Right atrium auricular region (tissue), 2 donors: ENCODE data around the gene HTRA2. TPM values are rescaled to one million over a fixed set of nuclear protein-coding genes. Genes with fewer than 3 reads are reported as not detected.

Experiments used
- DNase-seq: peaks from one replicate; pipeline ENCODE4 v3.0.0-alpha.2; 2019; ENCODE audit warnings: low spot score
- H3K27ac ChIP-seq, 2 donors: fragments of 200-600 bp; sonication (generic); 1 replicate in 1 of 2; 2 replicates in 1 of 2; pipeline ENCODE4 v1.5.1; 2016 to 2019
- H3K27me3 ChIP-seq, 2 donors: fragments of 200-600 bp; sonication (generic); one replicate each; pipeline versions ENCODE4 v1.5.1 to v1.6.0; 2017 to 2019
- H3K36me3 ChIP-seq: fragments of 200-600 bp; sonication (generic); one replicate; pipeline ENCODE4 v1.5.1; 2016
- H3K4me1 ChIP-seq, 2 donors: fragments of 200-600 bp; sonication (generic); one replicate each; pipeline versions ENCODE4 v1.5.1 to v1.6.0; 2017 to 2019
- H3K4me3 ChIP-seq, 2 donors: fragments of 200-600 bp; sonication (generic); 1 replicate in 1 of 2; 2 replicates in 1 of 2; pipeline ENCODE4 v1.5.1; 2017 to 2019; ENCODE audit warnings: mild to moderate bottlenecking in 1 of 2, moderate library complexity in 1 of 2
- H3K9me3 ChIP-seq, 2 donors: fragments of 200-600 bp; sonication (generic); one replicate each; pipeline ENCODE4 v1.5.1; 2019
- CTCF ChIP-seq, 2 donors: fragments of 200-600 bp; sonication (generic); IDR thresholded peaks; one replicate each; pipeline ENCODE4 v1.5.1; 2019; ENCODE audit warnings: antibody characterized with exemption in 2 of 2
- total RNA-seq, 2 donors: library from RNA; depleted of rRNA; stranded (reverse); fragments of >200 nt; gene quantifications; one replicate each; pipeline ENCODE4 v1.1.0, GENCODE V29; 2016

The HTRA2 gene
- total RNA-seq, 2 donors from 2014 or later, result 16.0 to 27.3 TPM

DNA sequence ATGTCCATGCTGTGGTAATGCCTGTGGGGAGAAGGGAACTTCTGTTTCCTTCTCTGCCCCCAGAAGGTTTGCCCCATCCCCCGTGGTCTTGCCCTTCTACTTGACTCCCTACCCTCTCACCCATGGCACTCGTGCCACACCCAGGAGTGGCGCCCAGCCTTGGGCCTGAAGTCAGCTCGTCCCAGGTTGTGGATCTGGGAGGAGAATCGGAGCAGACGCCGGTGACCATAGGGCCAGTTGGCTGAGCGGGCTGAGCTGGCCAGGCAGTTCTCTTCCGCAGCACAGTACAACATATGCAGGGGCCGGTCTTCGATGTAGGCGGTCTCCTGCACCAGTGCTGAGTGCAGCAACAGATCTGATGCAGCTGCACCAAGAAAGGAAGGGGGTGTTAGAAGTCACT, 4.7 kb downstream of the HTRA2 start:
- no peak overlapping the region for H3K4me3 ChIP-seq
- no peaks in the 10 kb centered on the region for H3K9me3 ChIP-seq
- peaks cover 15% of the 10 kb centered on the region for H3K36me3 ChIP-seq
- DNase-seq, result no peak
- no peak overlapping the region for H3K27ac ChIP-seq
- H3K27me3 ChIP-seq, result no peaks in the 10 kb centered on the region
- no peak for TF ChIP-seq CTCF (IDR thresholded peaks at IDR 0.05)
- H3K4me1 ChIP-seq, result peaks cover 0 to 15% of the 10 kb centered on the region in 2 donors

DNA sequence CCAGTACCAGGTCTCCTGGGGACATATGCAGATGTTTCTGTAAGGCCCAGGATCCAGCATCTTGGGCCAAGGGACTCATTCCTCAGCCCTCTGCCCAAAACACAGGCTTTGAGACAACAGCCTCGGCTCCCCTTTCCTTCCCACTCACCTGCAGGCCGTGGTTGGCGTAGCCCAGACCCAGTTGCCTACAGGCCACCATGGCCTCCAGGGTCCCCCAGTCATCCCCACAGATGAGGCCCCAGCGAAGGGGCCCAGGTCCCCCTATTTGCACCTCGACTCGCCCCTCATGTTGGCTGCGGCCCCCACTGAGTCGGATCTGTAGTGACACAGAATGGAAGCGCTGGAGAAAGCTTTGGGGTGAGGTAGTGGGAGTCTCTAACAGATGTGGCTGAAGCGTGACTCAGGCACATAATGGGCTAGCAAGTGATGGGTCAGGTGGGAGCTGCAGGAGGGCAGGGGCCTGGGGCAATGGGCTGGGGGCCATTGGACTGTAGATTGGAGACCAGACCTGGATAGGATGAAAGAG, 5.8 kb downstream of the HTRA2 start:
- TF ChIP-seq CTCF (IDR thresholded peaks at IDR 0.05), result no peak
- H3K27ac ChIP-seq, result no peak overlapping the region
- H3K9me3 ChIP-seq, result no peaks in the 10 kb centered on the region
- H3K27me3 ChIP-seq, result no peaks in the 10 kb centered on the region
- H3K36me3 ChIP-seq, result peaks cover 15% of the 10 kb centered on the region
- H3K4me3 ChIP-seq, result no peak overlapping the region
- no peak for DNase-seq
- peaks cover 0 to 15% of the 10 kb centered on the region in 2 donors for H3K4me1 ChIP-seq

- TF ChIP-seq CTCF (IDR thresholded peaks at IDR 0.05), result no peak
- H3K27me3 ChIP-seq, result no peaks in the 10 kb centered on the region
- DNase-seq, result no peak
Observed at GRCh38 chr2:74536166-74536950, 6.6 kb downstream of the HTRA2 start.

DNA sequence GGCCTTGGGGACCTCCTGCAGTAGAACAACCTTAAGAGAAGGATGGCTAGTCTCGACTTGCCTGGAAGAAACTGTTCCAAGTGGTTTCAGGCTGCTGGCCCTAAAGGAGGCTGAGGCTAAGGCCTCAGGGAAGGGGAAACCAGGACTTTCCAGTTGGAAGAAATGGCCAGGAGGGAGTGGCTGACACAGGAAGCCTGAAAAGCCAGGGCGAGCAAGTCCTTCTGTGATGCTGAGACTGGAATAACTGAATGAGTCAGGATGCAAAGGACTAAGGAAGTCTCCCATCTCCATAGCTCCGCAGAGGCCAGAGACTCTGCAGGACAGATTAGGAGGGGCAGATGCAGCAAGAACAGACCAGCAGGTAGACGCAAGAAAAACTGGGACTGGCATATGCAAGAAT, 7.4 kb downstream of the HTRA2 start:
- no peak for DNase-seq
- TF ChIP-seq CTCF (IDR thresholded peaks at IDR 0.05), result no peak
- Histone ChIP-seq H3K36me3 (peaks cover 15% of the 10 kb centered on the region), H3K4me3 (no peak overlapping the region), H3K27me3 (no peaks in the 10 kb centered on the region), H3K4me1 (no peaks in the 10 kb centered on the region), H3K27ac (no peak overlapping the region), H3K9me3 (no peaks in the 10 kb centered on the region)

More at GRCh38 chr2:74536166-74536950, 6.6 kb downstream of the HTRA2 start:
- Histone ChIP-seq H3K4me3 (no peak overlapping the region), H3K36me3 (peaks cover 15% of the 10 kb centered on the region), H3K27ac (no peak overlapping the region), H3K9me3 (no peaks in the 10 kb centered on the region), H3K4me1 (peaks cover 0 to 7% of the 10 kb centered on the region in 2 donors)

GRCh38 chr2:74538881-74539339, 9.2 kb downstream of the HTRA2 start:
- no peak for DNase-seq

More at GRCh38 chr2:74538881-74539339, 9.2 kb downstream of the HTRA2 start:
- no peaks in the 10 kb centered on the region for H3K36me3 ChIP-seq
- H3K27ac ChIP-seq, result no peak overlapping the region
- no peaks in the 10 kb centered on the region for H3K9me3 ChIP-seq
- no peaks in the 10 kb centered on the region for H3K27me3 ChIP-seq
- no peak overlapping the region for H3K4me3 ChIP-seq
- TF ChIP-seq CTCF (IDR thresholded peaks at IDR 0.05), result no peak
- no peaks in the 10 kb centered on the region for H3K4me1 ChIP-seq
